ENCODE data around the gene C6. TPM values are rescaled to one million over a fixed set of nuclear protein-coding genes. Genes with fewer than 3 reads are reported as not detected.

C6 gene
- total and polyA plus RNA-seq, 2 of the 8 experiments (the other 6 are each of a cell fraction or from before 2014, with no cell fraction given), result not detected

GRCh38 chr5:41161271-41161670 is 52.1 kb downstream of the C6 start:
- Histone ChIP-seq H3K27ac (ENCODE audit: low read depth, low read length) (no peak overlapping the region), H3K79me1 (ENCODE audit: low read depth, low read length) (no peaks in the 10 kb centered on the region), H3K23ac (ENCODE audit: insufficient read length) (no peak overlapping the region), H3K18ac (ENCODE audit: extremely low read depth, low read length) (no peak overlapping the region), H3K14ac (ENCODE audit: insufficient read length) (no peak overlapping the region), H3K27me3 (replicated peaks in 1 of 4; ENCODE audit: control insufficient read depth in 3 of 4, extremely low read depth in 1 of 4, insufficient read depth in 3 of 4, low read length in 3 of 4) (no peaks in the 10 kb centered on the region), H2AK5ac (ENCODE audit: low read depth, low read length) (no peak overlapping the region), H2BK15ac (ENCODE audit: low read length) (no peak overlapping the region), H3K4ac (replicated peaks; ENCODE audit: insufficient read length, low read depth, low read length) (no peak overlapping the region), H2BK120ac (replicated peaks; ENCODE audit: low read depth, low read length) (no peak overlapping the region), H2BK20ac (ENCODE audit: low read length) (no peak overlapping the region), H2BK12ac (ENCODE audit: low read depth, low read length) (no peak overlapping the region), H3K9ac (replicated peaks in 1 of 4; ENCODE audit: extremely low read depth in 1 of 4, low read depth in 3 of 4, low read length in 3 of 4) (no peak overlapping the region), H4K8ac (ENCODE audit: extremely low read depth, insufficient read depth, low read length) (no peak overlapping the region), H3K9me3 (ENCODE audit: insufficient read depth in 2 of 2, low read depth in 1 of 2, low read length in 1 of 2) (no peaks in the 10 kb centered on the region), H4K91ac (replicated peaks; ENCODE audit: insufficient read length, low read length) (no peak overlapping the region), H3K4me2 (ENCODE audit: insufficient read depth in 1 of 2, low read depth in 2 of 2, low read length in 2 of 2) (no peak overlapping the region), H3K36me3 (ENCODE audit: control insufficient read depth in 2 of 4, insufficient read depth in 4 of 4, low read length in 3 of 4) (no peaks in the 10 kb centered on the region), H3K4me3 (ENCODE audit: extremely low read depth in 1 of 4, insufficient read depth in 2 of 4, low read depth in 3 of 4, low read length in 4 of 4) (no peak overlapping the region), H3K4me1 (replicated peaks in 1 of 4; ENCODE audit: control insufficient read depth in 3 of 4, insufficient read depth in 4 of 4, low read length in 3 of 4) (no peaks in the 10 kb centered on the region), H2BK5ac (ENCODE audit: low read depth, low read length) (no peak overlapping the region), H3K56ac (replicated peaks; ENCODE audit: insufficient read length, low read depth, low read length) (no peak overlapping the region), H3K23me2 (ENCODE audit: low read depth, low read length) (no peaks in the 10 kb centered on the region), H3K79me2 (ENCODE audit: control insufficient read depth in 1 of 2, insufficient read depth in 2 of 2, low read length in 2 of 2) (no peaks in the 10 kb centered on the region), H4K5ac (ENCODE audit: insufficient read length, low read depth, low read length) (no peak overlapping the region), H2AFZ (ENCODE audit: low read length) (no peak overlapping the region), H4K20me1 (replicated peaks in 1 of 2; ENCODE audit: control insufficient read depth in 1 of 2, insufficient read depth in 2 of 2, low read length in 2 of 2) (no peaks in the 10 kb centered on the region)
- CTCF ChIA-PET (ENCODE audit: partially characterized antibody), result no interaction called here
- no peak for DNase-seq (ENCODE audit: low read depth in 1 of 2, low spot score in 2 of 2)
- WGBS, 2 experiments (ENCODE audit: extremely low coverage in 1 of 2, insufficient coverage in 1 of 2, insufficient read length in 1 of 2, insufficient replicate concordance in 2 of 2, low coverage in 1 of 2, low lambda C conversion rate in 2 of 2, missing lambda C conversion rate in 1 of 2), result 83% methylated on average over 1 of the region's 1 CpG; no CpG with 5 or more reads in 1 of the 2 experiments
- POLR2A ChIA-PET (ENCODE audit: partially characterized antibody), result no interaction called here
- no peak for FAIRE-seq
- no peak for TF ChIP-seq SP4 (IDR thresholded peaks at IDR 0.05; ENCODE audit: low read length)
- no peak for TF ChIP-seq TEAD4 (IDR thresholded peaks at IDR 0.05; ENCODE audit: low read depth, low read length)
- no peak for TF ChIP-seq BRCA1 (IDR thresholded peaks at IDR 0.05; ENCODE audit: low read depth, low read length)
- TF ChIP-seq SP2 (IDR thresholded peaks at IDR 0.05; ENCODE audit: low read length), result no peak
- TF ChIP-seq, protein P1, sequence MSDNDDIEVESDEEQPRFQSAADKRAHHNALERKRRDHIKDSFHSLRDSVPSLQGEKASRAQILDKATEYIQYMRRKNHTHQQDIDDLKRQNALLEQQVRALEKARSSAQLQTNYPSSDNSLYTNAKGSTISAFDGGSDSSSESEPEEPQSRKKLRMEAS (IDR thresholded peaks at IDR 0.05), result no peak
- no peak for TF ChIP-seq CTBP2 (IDR thresholded peaks at IDR 0.05; ENCODE audit: borderline replicate concordance, insufficient read depth, insufficient read length, low read length)
- no peak for TF ChIP-seq SIN3A (conservative IDR thresholded peaks at IDR 0.05 in 1 of 2, IDR thresholded peaks at IDR 0.05 in 1 of 2; ENCODE audit: low read depth in 1 of 2, low read length in 2 of 2)
- TF ChIP-seq SUZ12 (IDR thresholded peaks at IDR 0.05; ENCODE audit: low read length), result no peak
- TF ChIP-seq HDAC2 (IDR thresholded peaks at IDR 0.05; ENCODE audit: borderline replicate concordance in 1 of 2, low read depth in 2 of 2, low read length in 2 of 2), result no peak
- no peak for TF ChIP-seq EZH2 (IDR thresholded peaks at IDR 0.05; ENCODE audit: low read depth, low read length, severe bottlenecking)
- TF ChIP-seq BCL11A (IDR thresholded peaks at IDR 0.05; ENCODE audit: low read depth in 2 of 2, low read length in 2 of 2), result no peak
- TF ChIP-seq TAF7 (optimal IDR thresholded peaks at IDR 0.05; ENCODE audit: borderline replicate concordance, low read depth, low read length), result no peak

Data from H1 (cell line).